AG04450 (cell line): Measurements from ENCODE around the gene SLC24A3. TPM values are rescaled to one million over a fixed set of nuclear protein-coding genes. Genes with fewer than 3 reads are reported as not detected.

Experiments
- CTCF ChIA-PET: fragments of 300-600, 350-600 bp; formaldehyde crosslinking; extraction: SDS; loops from one replicate; lab custom pipeline; 2022; ENCODE audit warnings: antibody characterized with exemption, inconsistent platforms; lab: Charles Lee
- POLR2A ChIA-PET: fragments of 350-600 bp; formaldehyde crosslinking; extraction: SDS; loops from one replicate; lab custom pipeline; 2021; ENCODE audit warnings: antibody characterized with exemption, inconsistent platforms; lab: Yijun Ruan, JAX
- DNase-seq: peaks from one replicate; pipeline ENCODE4 v3.0.0-alpha.2; 2011; ENCODE audit warnings: low read depth, low spot score
- H3K27ac ChIP-seq: one replicate; pipeline ENCODE4 v1.5.1; 2012; ENCODE audit warnings: low read depth, low read length, control low read depth
- H3K27me3 ChIP-seq: one replicate; pipeline ENCODE4 v1.6.0; 2012; ENCODE audit warnings: low read length; ENCODE audit not compliant: control insufficient read depth, insufficient read depth
- H3K4me3 ChIP-seq: 2 replicates; pipeline ENCODE4 v1.5.1; 2011; ENCODE audit warnings: mild to moderate bottlenecking, low read depth, low read length, control low read depth
- H3K9me3 ChIP-seq: 2 replicates; pipeline ENCODE4 v1.5.1; 2012; ENCODE audit warnings: low read length; ENCODE audit not compliant: control insufficient read depth, insufficient read depth
- CTCF ChIP-seq: IDR thresholded peaks from 2 replicates; pipeline ENCODE4 v1.5.1; 2011; ENCODE audit warnings: low read depth, low read length, control low read depth, inconsistent platforms
- polyA plus RNA-seq: library from polyadenylated mRNA; depleted of rRNA; stranded (reverse); fragments of >200 nt; gene quantifications from 2 replicates; pipeline ENCODE4 v1.2.3, GENCODE V29; 2011

SLC24A3 gene
- polyA plus RNA-seq, 1 experiment: not detected

GRCh38 chr20:19322061-19322985 lies 109.9 kb downstream of the SLC24A3 start:
- no peaks in the 10 kb centered on the region for H3K27me3 ChIP-seq
- no peak overlapping the region for H3K27ac ChIP-seq
- peaks cover 32% of the 10 kb centered on the region for H3K9me3 ChIP-seq
- DNase-seq: no peak
- no peak overlapping the region for H3K4me3 ChIP-seq
- no peak for TF ChIP-seq CTCF
- ChIA-PET CTCF (no interaction called here), POLR2A (no interaction called here)

GRCh38 chr20:19327401-19327800 lies 115.0 kb downstream of the SLC24A3 start:
- CTCF ChIA-PET: no interaction called here
- H3K27me3 ChIP-seq: no peaks in the 10 kb centered on the region
- H3K9me3 ChIP-seq: peaks cover 22% of the 10 kb centered on the region
- H3K4me3 ChIP-seq: no peak overlapping the region
- POLR2A ChIA-PET: no interaction called here
- TF ChIP-seq CTCF: no peak
- no peak overlapping the region for H3K27ac ChIP-seq
- no peak for DNase-seq

GRCh38 chr20:19328676-19329075 lies 116.2 kb downstream of the SLC24A3 start:
- POLR2A ChIA-PET: no interaction called here
- no peak for DNase-seq
- Histone ChIP-seq H3K27ac (no peak overlapping the region), H3K27me3 (no peaks in the 10 kb centered on the region), H3K4me3 (no peak overlapping the region), H3K9me3 (peaks cover 19% of the 10 kb centered on the region)
- no peak for TF ChIP-seq CTCF
- CTCF ChIA-PET: no interaction called here

GRCh38 chr20:19330038-19330437 lies 117.6 kb downstream of the SLC24A3 start:
- Histone ChIP-seq H3K9me3 (peaks cover 19% of the 10 kb centered on the region), H3K4me3 (no peak overlapping the region), H3K27me3 (no peaks in the 10 kb centered on the region), H3K27ac (no peak overlapping the region)
- ChIA-PET POLR2A (no interaction called here), CTCF (no interaction called here)
- DNase-seq: no peak
- TF ChIP-seq CTCF: no peak

GRCh38 chr20:19330731-19331130 lies 118.3 kb downstream of the SLC24A3 start:
- ChIA-PET POLR2A (no interaction called here), CTCF (no interaction called here)
- Histone ChIP-seq H3K27ac (no peak overlapping the region), H3K4me3 (no peak overlapping the region), H3K27me3 (no peaks in the 10 kb centered on the region), H3K9me3 (peaks cover 16% of the 10 kb centered on the region)
- TF ChIP-seq CTCF: no peak
- no peak for DNase-seq
